ENCODE measurements around the gene CNBD2.
"Not testable (repeated sequence)": the region's sequence is repeated elsewhere in the genome, so short reads cannot be mapped to it uniquely, and the experiment has no call there.

CNBD2 gene

DNA sequence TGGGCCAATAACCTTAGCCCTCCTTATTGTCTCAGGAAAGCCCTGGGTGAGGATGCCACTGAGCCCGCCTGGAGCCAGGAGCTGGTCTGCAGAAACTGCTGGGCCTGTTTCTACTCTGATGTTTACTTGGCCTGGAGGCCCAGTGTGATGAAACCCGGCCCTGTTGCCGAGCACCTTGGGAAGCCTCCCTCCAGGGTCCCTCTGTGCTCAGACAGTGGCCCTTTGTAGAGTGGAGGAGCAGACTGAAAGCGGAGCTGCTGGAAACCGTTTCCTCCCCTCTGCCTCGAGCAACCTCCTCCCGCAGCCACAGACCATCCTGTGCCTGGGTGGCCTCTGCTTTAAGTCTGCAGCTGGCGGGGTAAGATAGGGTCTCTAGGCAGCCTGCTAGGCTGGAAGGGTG, 102.1 kb downstream of the CNBD2 start:
- H3K9ac ChIP-seq (ENCODE audit: insufficient read length) = no peak overlapping the region

DNA sequence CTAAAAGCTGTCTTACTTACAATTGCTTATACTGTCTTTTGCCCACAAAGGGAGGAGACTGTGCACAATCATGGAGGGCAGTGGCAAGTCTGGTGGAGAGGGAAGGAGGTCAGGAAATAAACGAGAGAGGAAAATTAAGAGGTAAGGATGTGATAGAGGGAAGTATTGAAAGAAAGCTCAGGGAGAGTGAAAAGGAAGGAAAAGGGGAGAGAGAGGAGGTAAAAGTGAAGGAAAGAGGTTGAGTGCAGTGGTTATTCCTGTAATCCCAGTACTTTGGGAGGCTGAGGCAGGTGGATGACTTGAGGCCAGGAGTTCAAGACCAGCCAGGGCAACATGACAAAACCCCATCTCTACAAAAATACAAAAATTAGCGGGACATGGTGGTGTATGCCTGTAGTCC, 103.5 kb downstream of the CNBD2 start:
- no peak for DNase-seq (ENCODE audit: low read depth, low spot score)

More for the DNA sequence above, 102.1 kb downstream of the CNBD2 start:
- Histone ChIP-seq H3K36me3 (ENCODE audit: insufficient read depth, low read length) (no peaks in the 10 kb centered on the region), H3K4me3 (no peak overlapping the region), H3K27ac (no peak overlapping the region), H3K9me3 (ENCODE audit: low read depth, low read length) (no peaks in the 10 kb centered on the region)
- TF ChIP-seq FOXP2 (optimal IDR thresholded peaks at IDR 0.05; ENCODE audit: control extremely low read depth, extremely low read length, insufficient read depth) (no peak), POLR2AphosphoS5 (IDR thresholded peaks at IDR 0.05; ENCODE audit: borderline replicate concordance, low read depth, low read length) (no peak), EZH2 (IDR thresholded peaks at IDR 0.05) (no peak)
- DNase-seq (ENCODE audit: low read depth, low spot score) = no peak

DNA sequence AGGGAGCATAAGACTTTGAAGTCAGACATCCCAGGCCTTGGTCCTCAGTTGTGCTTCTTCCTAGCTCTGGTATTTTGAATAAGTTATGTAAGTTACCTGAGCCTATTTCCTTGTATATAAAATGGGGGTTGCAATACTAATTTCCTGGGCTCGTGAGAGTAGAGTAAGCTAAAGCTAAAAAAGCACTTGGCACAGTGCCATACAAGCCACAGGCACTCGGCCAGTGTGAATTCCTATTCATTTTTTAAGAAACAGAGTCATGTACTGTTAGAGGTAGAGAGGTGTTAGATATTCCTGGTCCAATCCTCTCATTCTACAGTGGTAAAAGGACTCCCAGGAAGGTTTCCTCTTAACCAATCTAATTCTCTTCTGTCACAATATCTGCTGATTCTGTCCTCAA, 106.6 kb downstream of the CNBD2 start:
- TF ChIP-seq EZH2 (IDR thresholded peaks at IDR 0.05) (no peak), POLR2AphosphoS5 (IDR thresholded peaks at IDR 0.05; ENCODE audit: borderline replicate concordance, low read depth, low read length) (no peak), FOXP2 (optimal IDR thresholded peaks at IDR 0.05; ENCODE audit: control extremely low read depth, extremely low read length, insufficient read depth) (no peak)
- Histone ChIP-seq H3K9ac (ENCODE audit: insufficient read length) (no peak overlapping the region), H3K9me3 (ENCODE audit: low read depth, low read length) (no peaks in the 10 kb centered on the region), H3K4me3 (no peak overlapping the region), H3K36me3 (ENCODE audit: insufficient read depth, low read length) (no peaks in the 10 kb centered on the region), H3K27ac (no peak overlapping the region)
- DNase-seq (ENCODE audit: low read depth, low spot score) = no peak

More for the DNA sequence above, 103.5 kb downstream of the CNBD2 start:
- no peak overlapping the region for H3K4me3 ChIP-seq
- H3K36me3 ChIP-seq (ENCODE audit: insufficient read depth, low read length) = no peaks in the 10 kb centered on the region
- no peak overlapping the region for H3K27ac ChIP-seq
- H3K9me3 ChIP-seq (ENCODE audit: low read depth, low read length) = no peaks in the 10 kb centered on the region
- no peak overlapping the region for H3K9ac ChIP-seq (ENCODE audit: insufficient read length)
- TF ChIP-seq POLR2AphosphoS5 (IDR thresholded peaks at IDR 0.05; ENCODE audit: borderline replicate concordance, low read depth, low read length) (no peak), EZH2 (IDR thresholded peaks at IDR 0.05) (no peak), FOXP2 (optimal IDR thresholded peaks at IDR 0.05; ENCODE audit: control extremely low read depth, extremely low read length, insufficient read depth) (no peak)

DNA sequence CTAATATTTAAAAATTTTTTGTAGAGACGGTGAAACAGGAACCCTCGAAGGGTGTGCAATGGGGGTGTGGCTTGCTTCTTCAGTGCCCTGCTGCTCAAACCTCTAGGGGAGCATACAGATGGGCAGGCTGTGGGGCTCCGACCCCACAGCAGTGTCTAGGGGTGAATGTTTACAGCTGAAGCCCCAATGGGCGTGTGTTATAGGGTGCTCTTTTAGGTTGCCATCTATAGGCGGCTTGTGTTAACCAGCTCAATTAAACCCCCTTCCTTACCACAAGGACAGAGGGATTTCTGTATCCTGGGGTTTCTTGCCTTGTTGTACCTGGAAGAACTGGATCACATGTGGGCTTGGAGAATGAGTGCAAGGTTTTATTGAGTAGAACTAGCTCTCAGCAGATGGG, 109.4 kb downstream of the CNBD2 start:
- not testable (repeated sequence) for DNase-seq (ENCODE audit: low read depth, low spot score); H3K36me3 ChIP-seq (ENCODE audit: insufficient read depth, low read length); H3K9ac ChIP-seq (ENCODE audit: insufficient read length); H3K9me3 ChIP-seq (ENCODE audit: low read depth, low read length); H3K27ac ChIP-seq; H3K4me3 ChIP-seq

DNA sequence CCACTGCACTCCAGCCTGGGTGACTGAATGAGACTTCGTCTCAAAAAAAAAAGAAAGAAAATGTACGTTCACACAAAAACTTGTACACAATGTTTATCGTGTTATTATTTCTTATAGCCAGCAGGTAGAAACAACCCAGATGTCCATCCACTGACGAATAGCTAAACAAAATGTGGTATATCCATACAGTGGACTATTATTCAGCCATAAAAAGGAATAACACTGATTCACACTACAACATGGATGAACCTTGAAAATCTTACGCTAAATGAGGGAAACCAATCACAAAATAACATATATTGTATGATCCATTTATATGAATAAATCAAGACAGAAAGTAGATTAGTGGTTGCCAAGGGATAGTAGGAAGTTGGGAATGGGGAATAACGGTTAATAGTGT, 111.1 kb downstream of the CNBD2 start:
- TF ChIP-seq EZH2 (IDR thresholded peaks at IDR 0.05) = no peak
- no peak for TF ChIP-seq POLR2AphosphoS5 (IDR thresholded peaks at IDR 0.05; ENCODE audit: borderline replicate concordance, low read depth, low read length)
- no peak for TF ChIP-seq FOXP2 (optimal IDR thresholded peaks at IDR 0.05; ENCODE audit: control extremely low read depth, extremely low read length, insufficient read depth)
- no peak overlapping the region for H3K9ac ChIP-seq (ENCODE audit: insufficient read length)
- H3K36me3 ChIP-seq (ENCODE audit: insufficient read depth, low read length) = no peaks in the 10 kb centered on the region
- no peaks in the 10 kb centered on the region for H3K9me3 ChIP-seq (ENCODE audit: low read depth, low read length)
- no peak overlapping the region for H3K27ac ChIP-seq
- no peak overlapping the region for H3K4me3 ChIP-seq
- DNase-seq (ENCODE audit: low read depth, low spot score) = no peak

DNA sequence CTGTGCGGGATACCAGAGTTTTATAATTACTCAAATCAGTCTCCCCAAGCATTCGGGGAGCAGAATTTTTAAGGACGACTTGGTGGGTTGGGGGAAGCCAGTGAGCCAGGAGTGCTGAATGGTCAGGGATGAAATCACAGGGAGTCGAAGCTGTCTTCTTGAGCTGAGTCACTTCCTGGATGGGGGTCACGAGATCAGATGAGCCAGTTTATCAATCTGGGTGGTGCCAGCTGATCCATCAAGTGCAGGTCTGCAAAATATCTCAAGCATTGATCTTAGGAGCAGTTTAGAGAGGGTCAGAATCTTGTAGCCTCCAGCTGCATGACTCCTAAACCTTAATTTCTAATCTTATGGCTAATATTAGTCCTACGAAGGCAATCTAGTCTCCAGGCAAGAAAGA, 111.6 kb downstream of the CNBD2 start:
- not testable (repeated sequence) for H3K9me3 ChIP-seq (ENCODE audit: low read depth, low read length); H3K4me3 ChIP-seq; DNase-seq (ENCODE audit: low read depth, low spot score); H3K9ac ChIP-seq (ENCODE audit: insufficient read length); H3K36me3 ChIP-seq (ENCODE audit: insufficient read depth, low read length); H3K27ac ChIP-seq
